ENCODE data around the gene CD27.

- no peak for TF ChIP-seq REST (IDR thresholded peaks at IDR 0.05; ENCODE audit: insufficient read depth in 1 of 2, low read depth in 2 of 2, low read length in 1 of 2)
- TF ChIP-seq CTCF (IDR thresholded peaks at IDR 0.05) = no peak
- TF ChIP-seq POLR2AphosphoS5 (IDR thresholded peaks at IDR 0.05; ENCODE audit: low read depth, low read length) = no peak
- TF ChIP-seq SIN3A (IDR thresholded peaks at IDR 0.05; ENCODE audit: borderline replicate concordance, insufficient read depth, low read depth, low read length) = no peak
Observed at GRCh38 chr12:6464531-6464930, 19.8 kb downstream of the CD27 start.
